A673 (cell line): Measurements from ENCODE around the gene CEBPZ. TPM values are rescaled to one million over a fixed set of nuclear protein-coding genes. Genes with fewer than 3 reads are reported as not detected.

Experiments used
- BruUV-seq: library from RNA; stranded (reverse); fragments of 400-500 nt; replicated peaks from 2 replicates; lab custom pipeline; 2021; lab: Mats Ljungman, UMichigan
- CTCF ChIA-PET: fragments of 300-600 bp; sonication (Branson Sonifier 250); formaldehyde crosslinking; loops from one replicate; lab custom pipeline; 2022; ENCODE audit warnings: antibody characterized with exemption; lab: Charles Lee
- POLR2A ChIA-PET: fragments of 300-600 bp; sonication (Branson Sonifier 250); formaldehyde crosslinking; loops from one replicate; lab custom pipeline; 2022; ENCODE audit warnings: antibody characterized with exemption; ENCODE audit not compliant: low non-redundant PET; lab: Charles Lee
- DNase-seq: peaks from one replicate; pipeline ENCODE4 v3.0.0-alpha.2; 2015; ENCODE audit warnings: low spot score
- H3K27ac ChIP-seq: fragments of 200-600 bp; sonication (generic); 2 replicates; pipeline ENCODE4 v1.5.1; 2016; ENCODE audit warnings: mixed run types, low read depth, mild to moderate bottlenecking, mixed read lengths, antibody characterized with exemption, low read length; ENCODE audit not compliant: poor library complexity, severe bottlenecking
- H3K27me3 ChIP-seq: fragments of 200-600 bp; sonication (generic); replicated peaks from 2 replicates; pipeline ENCODE4 v1.6.1; 2017; ENCODE audit warnings: mixed run types, low read depth, mild to moderate bottlenecking, mixed read lengths, antibody characterized with exemption, low read length; ENCODE audit not compliant: insufficient read depth, poor library complexity
- H3K36me3 ChIP-seq: fragments of 200-600 bp; sonication (generic); 2 replicates; pipeline ENCODE4 v1.6.1; 2016; ENCODE audit warnings: mixed run types, mild to moderate bottlenecking, mixed read lengths, antibody characterized with exemption, low read length; ENCODE audit not compliant: insufficient read depth, poor library complexity, severe bottlenecking
- H3K4me1 ChIP-seq: fragments of 200-600 bp; sonication (generic); 2 replicates; pipeline ENCODE4 v1.6.1; 2017; ENCODE audit warnings: mixed run types, mild to moderate bottlenecking, mixed read lengths, antibody characterized with exemption, low read length; ENCODE audit not compliant: insufficient read depth, poor library complexity, severe bottlenecking
- H3K4me3 ChIP-seq: fragments of 200-600 bp; sonication (generic); 2 replicates; pipeline ENCODE4 v1.5.1; 2016; ENCODE audit warnings: low read depth, mixed run types, mild to moderate bottlenecking, mixed read lengths, low read length; ENCODE audit not compliant: poor library complexity, severe bottlenecking
- H3K9me3 ChIP-seq: fragments of 200-600 bp; sonication (generic); 2 replicates; pipeline ENCODE4 v1.6.1; 2016; ENCODE audit warnings: mixed run types, low read depth, mild to moderate bottlenecking, mixed read lengths, antibody characterized with exemption, low read length; ENCODE audit not compliant: poor library complexity, severe bottlenecking
- EZH2 ChIP-seq: fragments of 200-600 bp; sonication (generic); IDR thresholded peaks from 2 replicates; pipeline ENCODE4 v1.6.1; 2017; ENCODE audit warnings: borderline replicate concordance, low read depth, mild to moderate bottlenecking, mixed read lengths, antibody characterized with exemption, low read length; ENCODE audit not compliant: poor library complexity, severe bottlenecking
- intact Hi-C: fragments of 100-400 bp; cut with micrococcal nuclease; formaldehyde crosslinking; loops from one replicate; pipeline ENCODE4 v1.10.0; 2022; ENCODE audit not compliant: unreplicated experiment
- total RNA-seq: library from RNA; stranded (reverse); gene quantifications from 2 replicates; pipeline ENCODE4 v1.2.3, GENCODE V29; 2021
- TF ChIP-seq, protein P1 (sequence below): fragments of 300-800, 200-600 bp; sonication (generic); conservative IDR thresholded peaks from 2 replicates; pipeline ENCODE4 v1.5.1; 2017; ENCODE audit warnings: low read depth, mild to moderate bottlenecking, antibody characterized with exemption, low read length, moderate library complexity, mixed read lengths

Gene CEBPZ
- total RNA-seq, 1 experiment from 2014 or later: 98.9 TPM

DNA sequence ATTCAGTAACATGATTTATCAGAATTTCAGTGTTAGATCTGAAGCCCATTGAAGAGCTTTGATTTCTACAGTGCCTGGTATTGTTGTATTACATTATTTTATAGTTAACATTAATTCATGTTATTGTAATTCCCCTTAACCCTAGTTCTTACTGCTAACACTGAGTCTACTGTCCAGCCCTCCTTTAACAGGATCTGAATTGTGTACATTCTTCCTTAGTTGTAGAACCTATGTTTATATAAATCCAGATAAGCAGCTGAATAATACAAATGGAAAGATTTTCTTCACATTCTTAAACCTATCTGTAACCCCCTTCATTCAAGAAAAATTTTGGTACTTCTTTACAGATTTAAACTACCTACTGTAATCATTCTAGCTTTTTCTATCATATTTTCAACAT lies 14.8 kb upstream of the CEBPZ start:
- H3K9me3 ChIP-seq: no peaks in the 10 kb centered on the region
- no peak overlapping the region for H3K27ac ChIP-seq
- no peaks in the 10 kb centered on the region for H3K4me1 ChIP-seq
- no peak for TF ChIP-seq EZH2
- TF ChIP-seq, protein P1, sequence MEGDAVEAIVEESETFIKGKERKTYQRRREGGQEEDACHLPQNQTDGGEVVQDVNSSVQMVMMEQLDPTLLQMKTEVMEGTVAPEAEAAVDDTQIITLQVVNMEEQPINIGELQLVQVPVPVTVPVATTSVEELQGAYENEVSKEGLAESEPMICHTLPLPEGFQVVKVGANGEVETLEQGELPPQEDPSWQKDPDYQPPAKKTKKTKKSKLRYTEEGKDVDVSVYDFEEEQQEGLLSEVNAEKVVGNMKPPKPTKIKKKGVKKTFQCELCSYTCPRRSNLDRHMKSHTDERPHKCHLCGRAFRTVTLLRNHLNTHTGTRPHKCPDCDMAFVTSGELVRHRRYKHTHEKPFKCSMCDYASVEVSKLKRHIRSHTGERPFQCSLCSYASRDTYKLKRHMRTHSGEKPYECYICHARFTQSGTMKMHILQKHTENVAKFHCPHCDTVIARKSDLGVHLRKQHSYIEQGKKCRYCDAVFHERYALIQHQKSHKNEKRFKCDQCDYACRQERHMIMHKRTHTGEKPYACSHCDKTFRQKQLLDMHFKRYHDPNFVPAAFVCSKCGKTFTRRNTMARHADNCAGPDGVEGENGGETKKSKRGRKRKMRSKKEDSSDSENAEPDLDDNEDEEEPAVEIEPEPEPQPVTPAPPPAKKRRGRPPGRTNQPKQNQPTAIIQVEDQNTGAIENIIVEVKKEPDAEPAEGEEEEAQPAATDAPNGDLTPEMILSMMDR: no peak
- H3K4me3 ChIP-seq: no peak overlapping the region
- intact Hi-C loops: no loop called here
- ChIA-PET CTCF (no interaction called here), POLR2A (interaction anchor here (0.6 kb wide), 1 partner anchor 282 kb away, joined by 20 read pairs; no protein-coding TSS in a partner anchor)
- no TSS peak for BruUV-seq
- no peak for DNase-seq
- no peaks in the 10 kb centered on the region for H3K27me3 ChIP-seq
- H3K36me3 ChIP-seq: peaks cover 80% of the 10 kb centered on the region

DNA sequence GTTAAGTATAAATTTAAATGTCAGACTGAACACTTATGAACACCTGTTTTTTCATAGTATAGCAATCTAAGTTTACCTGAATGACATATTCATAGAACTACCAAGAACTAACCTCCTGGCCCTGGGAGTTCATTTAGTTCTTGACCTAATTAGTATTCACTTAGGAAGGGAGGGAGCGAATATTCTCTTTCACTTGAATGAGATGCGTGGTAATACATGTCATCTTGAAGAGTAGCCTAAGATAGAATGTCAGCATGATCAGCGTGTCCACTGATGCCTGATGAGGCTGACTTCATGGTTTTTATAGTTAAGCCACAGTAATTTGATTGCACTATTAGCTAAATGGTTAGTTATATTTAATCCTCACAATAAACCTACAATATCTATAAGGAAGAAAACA lies 13.4 kb upstream of the CEBPZ start:
- no TSS peak for BruUV-seq
- H3K4me3 ChIP-seq: no peak overlapping the region
- H3K9me3 ChIP-seq: no peaks in the 10 kb centered on the region
- peaks cover 73% of the 10 kb centered on the region for H3K36me3 ChIP-seq
- no peak for TF ChIP-seq EZH2
- TF ChIP-seq, protein P1: no peak
- no peaks in the 10 kb centered on the region for H3K4me1 ChIP-seq
- CTCF ChIA-PET: no interaction called here
- DNase-seq: no peak
- intact Hi-C loops: loop anchor here (1.0 kb wide), 1 partner anchor 35 kb away; no protein-coding TSS in a partner anchor
- POLR2A ChIA-PET: no interaction called here
- no peak overlapping the region for H3K27ac ChIP-seq
- H3K27me3 ChIP-seq: no peaks in the 10 kb centered on the region

DNA sequence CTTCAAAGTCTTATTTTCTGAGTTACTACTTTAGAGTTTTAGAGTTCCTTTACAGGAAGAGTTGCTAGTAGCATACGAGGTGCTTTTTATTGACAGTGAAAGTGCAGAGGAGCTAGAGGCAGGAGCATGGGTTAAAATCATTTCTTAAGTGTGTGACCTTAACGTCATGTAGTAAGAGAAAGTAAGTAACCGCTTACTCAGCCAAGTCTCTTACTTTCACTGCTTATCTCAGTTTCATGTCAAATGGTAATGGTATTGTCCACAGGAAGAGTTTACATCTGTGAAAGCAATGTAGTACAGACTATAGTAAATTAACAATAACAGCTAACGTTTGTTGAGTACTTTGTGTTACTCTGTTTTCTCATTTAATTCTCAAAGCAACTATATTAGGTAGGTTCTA lies 12.6 kb upstream of the CEBPZ start:
- no peak for DNase-seq
- no peak overlapping the region for H3K4me3 ChIP-seq
- H3K9me3 ChIP-seq: no peaks in the 10 kb centered on the region
- CTCF ChIA-PET: no interaction called here
- no peaks in the 10 kb centered on the region for H3K27me3 ChIP-seq
- H3K4me1 ChIP-seq: no peaks in the 10 kb centered on the region
- POLR2A ChIA-PET: interaction anchor here (0.5 kb wide), 1 partner anchor 278 kb away, joined by 6 read pairs; the partner anchor contains the start of gene STRN
- no TSS peak for BruUV-seq
- H3K27ac ChIP-seq: no peak overlapping the region
- H3K36me3 ChIP-seq: peaks cover 69% of the 10 kb centered on the region
- no peak for TF ChIP-seq EZH2
- TF ChIP-seq, protein P1: no peak
- intact Hi-C loops: no loop called here
